AG09319 (cell line): ENCODE measurements around the gene ZNF688.

ENCODE experiments used
- DNase-seq: peaks from one replicate; pipeline ENCODE4 v3.0.0-alpha.2; 2010; ENCODE audit warnings: low read depth; ENCODE audit errors: extremely low read depth
- CTCF ChIP-seq: IDR thresholded peaks from 2 replicates; pipeline ENCODE4 v1.5.1; 2011; ENCODE audit warnings: low read depth, mild to moderate bottlenecking, inconsistent platforms, low read length, moderate library complexity

ZNF688 gene

GRCh38 chr16:30554557-30555314, 16.8 kb downstream of the ZNF688 start:
- TF ChIP-seq CTCF = no peak
- no peak for DNase-seq

GRCh38 chr16:30553393-30553899, 18.1 kb downstream of the ZNF688 start:
- no peak for DNase-seq

GRCh38 chr16:30552956-30553355, 18.6 kb downstream of the ZNF688 start:
- no peak for TF ChIP-seq CTCF
- no peak for DNase-seq

More at GRCh38 chr16:30553393-30553899, 18.1 kb downstream of the ZNF688 start:
- TF ChIP-seq CTCF = no peak

GRCh38 chr16:30551781-30552180, 19.7 kb downstream of the ZNF688 start:
- no peak for DNase-seq
- no peak for TF ChIP-seq CTCF

- no peak for TF ChIP-seq CTCF
- DNase-seq = no peak
These were observed 22.9 kb downstream of the ZNF688 start for GRCh38 chr16:30548416-30549253.

GRCh38 chr16:30546115-30546514, 25.4 kb downstream of the ZNF688 start:
- no peak for TF ChIP-seq CTCF
- no peak for DNase-seq

- no peak for TF ChIP-seq CTCF
- no peak for DNase-seq
These were observed 28.4 kb downstream of the ZNF688 start for GRCh38 chr16:30543067-30543466.
